ENCODE measurements around the gene ZDHHC4.
"Not testable (repeated sequence)": the region's sequence is repeated elsewhere in the genome, so short reads cannot be mapped to it uniquely, and the experiment has no call there.

The ZDHHC4 gene

GRCh38 chr7:6608081-6608480, 30.8 kb downstream of the ZDHHC4 start:
- no peak for DNase-seq

- no peak for DNase-seq
These were observed 31.5 kb downstream of the ZDHHC4 start for GRCh38 chr7:6608794-6609193.

- DNase-seq, result no peak
These were observed 35.6 kb downstream of the ZDHHC4 start for GRCh38 chr7:6612819-6613218.

GRCh38 chr7:6613706-6614105, 36.5 kb downstream of the ZDHHC4 start:
- no peak for DNase-seq

GRCh38 chr7:6614953-6615722, 37.9 kb downstream of the ZDHHC4 start, which contains the start of gene ZNF853:
Gene ZNF853 (plus strand): TSS chr7:6615610. CDS start chr7:6616175, 565 bp downstream.
- no peak for DNase-seq

GRCh38 chr7:6615723-6616555, 38.7 kb downstream of the ZDHHC4 start:
- DNase-seq, result peak; percentile 45

GRCh38 chr7:6616854-6617643, 39.8 kb downstream of the ZDHHC4 start:
- DNase-seq, result no peak

GRCh38 chr7:6618621-6619020, 41.4 kb downstream of the ZDHHC4 start:
- no peak for DNase-seq

- DNase-seq, result no peak
These were observed 42.7 kb downstream of the ZDHHC4 start for GRCh38 chr7:6619961-6620360.

GRCh38 chr7:6621195-6622133, 44.2 kb downstream of the ZDHHC4 start:
- DNase-seq, result no peak

GRCh38 chr7:6622134-6622710, 45.0 kb downstream of the ZDHHC4 start:
- no peak for DNase-seq

GRCh38 chr7:6623589-6624245, 46.5 kb downstream of the ZDHHC4 start:
- no peak for DNase-seq

GRCh38 chr7:6624246-6624611, 47.0 kb downstream of the ZDHHC4 start:
- DNase-seq, result no peak

GRCh38 chr7:6628045-6628444, 50.8 kb downstream of the ZDHHC4 start:
- peak; percentile 48 for DNase-seq

GRCh38 chr7:6630007-6630849, 53.0 kb downstream of the ZDHHC4 start:
- no peak for DNase-seq

GRCh38 chr7:6631605-6632004, 54.4 kb downstream of the ZDHHC4 start:
- DNase-seq, result no peak

GRCh38 chr7:6634021-6634420, 56.8 kb downstream of the ZDHHC4 start:
- no peak for DNase-seq

GRCh38 chr7:6634971-6635370, 57.7 kb downstream of the ZDHHC4 start:
- DNase-seq, result not testable (repeated sequence)

GRCh38 chr7:6636741-6637543, 59.7 kb downstream of the ZDHHC4 start, which contains the start of gene ZNF316:
Gene ZNF316 (plus strand): TSS chr7:6637318. CDS start chr7:6642410, 5,092 bp downstream.
- DNase-seq, result peak; percentile 51
